A549 (cell line): ENCODE results near the gene UMAD1. TPM values are rescaled to one million over a fixed set of nuclear protein-coding genes. Genes with fewer than 3 reads are reported as not detected.
"Not testable (repeated sequence)": the region's sequence is repeated elsewhere in the genome, so short reads cannot be mapped to it uniquely, and the experiment has no call there.

Experiments
- ATAC-seq, 2 experiments: fragments of 200-7000 bp in 1 of 2; fragments of >200 bp in 1 of 2; cut with Nextera tagmentation in 1 of 2; cut with Tn5 transposase in 1 of 2; 3 replicates each; pipeline versions ENCODE4 v1.8.0 to v1.9.1; 2018 to 2020; ENCODE audit warnings: mild to moderate bottlenecking in 1 of 2, moderate library complexity in 1 of 2
- CTCF ChIA-PET: fragments of 300-600 bp; sonication (Branson Sonifier 250); formaldehyde crosslinking; extraction: SDS; loops from one replicate; lab custom pipeline; 2021; ENCODE audit warnings: antibody characterized with exemption, inconsistent platforms; lab: Yijun Ruan, JAX
- POLR2A ChIA-PET: fragments of 350-600 bp; formaldehyde crosslinking; extraction: SDS; loops from one replicate; lab custom pipeline; 2021; ENCODE audit warnings: antibody characterized with exemption, inconsistent platforms; lab: Yijun Ruan, JAX
- DNase-seq, 2 experiments: peaks; one replicate each; pipeline versions ENCODE4 v3.0.0 to v3.0.0-alpha.2; 2011 to 2016; ENCODE audit warnings: low read depth in 1 of 2, low spot score in 1 of 2
- FAIRE-seq: peaks from 2 replicates; lab custom pipeline; 2011; peaks lifted over from hg19 to GRCh38; lab: Jason Lieb, UNC
- H3K27ac ChIP-seq, 2 experiments: fragments of >200 bp; sonication (Bioruptor Twin); formaldehyde crosslinking; 3 replicates each; pipeline ENCODE4 v1.5.1; 2016 to 2017
- H3K4me1 ChIP-seq: fragments of >200 bp; sonication (Bioruptor Twin); formaldehyde crosslinking; 3 replicates; pipeline ENCODE4 v1.6.1; 2016
- H3K4me2 ChIP-seq: fragments of >200 bp; sonication (Bioruptor Twin); formaldehyde crosslinking; 3 replicates; pipeline ENCODE4 v1.6.1; 2016
- H3K4me3 ChIP-seq: fragments of >200 bp; sonication (Bioruptor Twin); formaldehyde crosslinking; 3 replicates; pipeline ENCODE4 v1.5.1; 2016
- H3K9me3 ChIP-seq: fragments of >200 bp; sonication (Bioruptor Twin); formaldehyde crosslinking; 3 replicates; pipeline ENCODE4 v1.6.1; 2016
- CEBPB ChIP-seq, 2 experiments: fragments of >200 bp in 1 of 2; sonication (Bioruptor Twin) in 1 of 2; formaldehyde crosslinking in 1 of 2; IDR thresholded peaks; 2 replicates each; pipeline ENCODE4 v1.6.1; 2012 to 2016
- CHD4 ChIP-seq: fragments of 200-600 bp; sonication (generic); IDR thresholded peaks from 2 replicates; pipeline ENCODE4 v1.6.1; 2016; ENCODE audit warnings: antibody characterized with exemption, mild to moderate bottlenecking, borderline replicate concordance
- CTCF ChIP-seq: fragments of >200 bp; sonication (Bioruptor Twin); formaldehyde crosslinking; IDR thresholded peaks from 3 replicates; pipeline ENCODE4 v1.5.1; 2016
- FOSL2 ChIP-seq, 2 experiments: fragments of 450-650 bp in 1 of 2; fragments of >200 bp in 1 of 2; sonication (Bioruptor Twin) in 1 of 2; formaldehyde crosslinking; IDR thresholded peaks; 2 replicates each; pipeline versions ENCODE4 v1.5.0 to v1.6.1; 2016 to 2020; ENCODE audit warnings: mild to moderate bottlenecking in 1 of 2, moderate library complexity in 1 of 2
- GATA3 ChIP-seq: IDR thresholded peaks from 2 replicates; pipeline ENCODE4 v1.6.1; 2012; ENCODE audit warnings: borderline replicate concordance
- HOXB13 ChIP-seq: fragments of 250-450 bp; sonication (Bioruptor Pico); IDR thresholded peaks from 2 replicates; pipeline ENCODE4 v1.5.0; 2020; ENCODE audit warnings: low read depth, mild to moderate bottlenecking, moderate library complexity
- HOXB5 ChIP-seq: fragments of 250-450 bp; sonication (Bioruptor Pico); IDR thresholded peaks from 2 replicates; pipeline ENCODE4 v1.5.0; 2020; ENCODE audit warnings: mild to moderate bottlenecking, moderate library complexity
- JUN ChIP-seq, 2 experiments: fragments of >200 bp; sonication (Bioruptor Twin); formaldehyde crosslinking; IDR thresholded peaks; 2 replicates in 1 of 2; 3 replicates in 1 of 2; pipeline ENCODE4 v1.6.1; 2016 to 2017
- MAFK ChIP-seq: fragments of 450-650 bp; IDR thresholded peaks from 2 replicates; pipeline ENCODE4 v1.6.1; 2014; ENCODE audit not compliant: partially characterized antibody
- MYC ChIP-seq: IDR thresholded peaks from 2 replicates; pipeline ENCODE4 v1.6.1; 2012; ENCODE audit warnings: mild to moderate bottlenecking, inconsistent platforms, low read length, improper control_type of control experiment, borderline replicate concordance
- NPAS2 ChIP-seq: fragments of 250-450 bp; sonication (Bioruptor Pico); IDR thresholded peaks from 2 replicates; pipeline ENCODE4 v1.8.0; 2022; ENCODE audit warnings: mild to moderate bottlenecking, moderate library complexity, borderline replicate concordance
- NR3C1 ChIP-seq: fragments of >200 bp; sonication (Bioruptor Twin); formaldehyde crosslinking; IDR thresholded peaks from 3 replicates; pipeline ENCODE4 v1.6.1; 2017
- POLR2A ChIP-seq: IDR thresholded peaks from 2 replicates; pipeline ENCODE4 v1.6.1; 2012; ENCODE audit warnings: mild to moderate bottlenecking, low read length
- SMC3 ChIP-seq: fragments of >200 bp; sonication (Bioruptor Twin); formaldehyde crosslinking; IDR thresholded peaks from 3 replicates; pipeline ENCODE4 v1.6.1; 2018; ENCODE audit warnings: inconsistent platforms
- SREBF2 ChIP-seq: fragments of 450-650 bp; IDR thresholded peaks from 2 replicates; pipeline ENCODE4 v1.6.1; 2014; ENCODE audit warnings: mild to moderate bottlenecking, moderate library complexity
- TP53 ChIP-seq: fragments of 250-450 bp; sonication (Bioruptor Pico); IDR thresholded peaks from 2 replicates; pipeline ENCODE4 v1.5.0; 2021; ENCODE audit warnings: mild to moderate bottlenecking, moderate library complexity
- ZFP36 ChIP-seq: fragments of 450-650 bp; IDR thresholded peaks from 2 replicates; pipeline ENCODE4 v1.6.1; 2014; ENCODE audit warnings: borderline replicate concordance; ENCODE audit not compliant: partially characterized antibody
- ZNF302 ChIP-seq: fragments of 250-450 bp; sonication (Bioruptor Pico); IDR thresholded peaks from 2 replicates; pipeline ENCODE4 v1.9.0; 2021; ENCODE audit warnings: inconsistent platforms, mild to moderate bottlenecking, moderate library complexity
- ZSCAN20 ChIP-seq: fragments of 250-450 bp; sonication (Bioruptor Pico); IDR thresholded peaks from 2 replicates; pipeline ENCODE4 v1.8.0; 2022; ENCODE audit warnings: mild to moderate bottlenecking, moderate library complexity
- WGBS: methylation state at CpG from one replicate; pipeline ENCODE4 v1.1.6; 2017; ENCODE audit errors: missing lambda C conversion rate; 5-methylcytosine and 5-hydroxymethylcytosine counted together
- polyA plus RNA-seq, 4 experiments: library from polyadenylated mRNA; depleted of rRNA in 3 of 4; stranded (reverse); fragments of >200 nt; fragmentation: RNase III in 1 of 4; extraction: RNeasy Plus Mini Kit Qiagen cat#74134 plus additional on column Dnase treatment in 1 of 4; gene quantifications; 2 replicates in 3 of 4; 3 replicates in 1 of 4; pipeline ENCODE4 v1.2.3, GENCODE V29; 2011 to 2017
- TF ChIP-seq, protein P1 (sequence below): IDR thresholded peaks from 2 replicates; pipeline ENCODE4 v1.6.1; 2012; ENCODE audit warnings: low read depth, borderline replicate concordance
- TF ChIP-seq, protein P2 (sequence below): fragments of 250-450 bp; sonication (Bioruptor Pico); IDR thresholded peaks from 2 replicates; pipeline ENCODE4 v1.5.0; 2021; ENCODE audit warnings: mild to moderate bottlenecking, moderate library complexity, borderline replicate concordance

UMAD1 gene
- polyA plus RNA-seq, 2 of the 4 experiments (the other 2 are of a cell fraction): 21.4 to 46.4 TPM

GRCh38 chr7:7653593-7654187 lies 13.1 kb downstream of the UMAD1 start:
- POLR2A ChIA-PET: no interaction called here
- peak; percentile 18 to 36 for DNase-seq
- Histone ChIP-seq H3K9me3 (no peaks in the 10 kb centered on the region), H3K4me3 (no peak overlapping the region), H3K4me1 (peaks cover 10% of the 10 kb centered on the region; the same call in 2 of the 3 replicates), H3K4me2 (no peak overlapping the region), H3K27ac (no peak overlapping the region)
- no peak for FAIRE-seq
- CTCF ChIA-PET: no interaction called here
- WGBS: 60% methylated on average over 3 of the region's 3 CpGs
- peak; percentile 34 to 38; a peak in 1 of 6 replicates for ATAC-seq
- TF ChIP-seq CTCF (peak; percentile 35), CEBPB (IDR thresholded peaks at IDR 0.05) (peak in 1 of 2 experiments; percentile 41; a peak in 1 of 4 replicates), GATA3 (no peak), NPAS2 (no peak), MAFK (no peak), SMC3 (no peak), JUN (IDR thresholded peaks at IDR 0.05) (no peak)

- ChIA-PET CTCF (interaction anchor here (0.8 kb wide), 1 partner anchor 26 kb away, joined by 3 read pairs; no protein-coding TSS in a partner anchor), POLR2A (interaction anchor here (0.7 kb wide), 1 partner anchor 90 kb away, joined by 4 read pairs; no protein-coding TSS in a partner anchor)
- Histone ChIP-seq H3K27ac (no peak overlapping the region), H3K9me3 (no peaks in the 10 kb centered on the region), H3K4me1 (peaks cover 10% of the 10 kb centered on the region; the same call in 2 of the 3 replicates), H3K4me3 (no peak overlapping the region), H3K4me2 (no peak overlapping the region)
- no peak for ATAC-seq
- no peak for DNase-seq
- TF ChIP-seq CHD4: no peak
- no peak for TF ChIP-seq NR3C1
- no peak for TF ChIP-seq ZNF302
- TF ChIP-seq, protein P1, sequence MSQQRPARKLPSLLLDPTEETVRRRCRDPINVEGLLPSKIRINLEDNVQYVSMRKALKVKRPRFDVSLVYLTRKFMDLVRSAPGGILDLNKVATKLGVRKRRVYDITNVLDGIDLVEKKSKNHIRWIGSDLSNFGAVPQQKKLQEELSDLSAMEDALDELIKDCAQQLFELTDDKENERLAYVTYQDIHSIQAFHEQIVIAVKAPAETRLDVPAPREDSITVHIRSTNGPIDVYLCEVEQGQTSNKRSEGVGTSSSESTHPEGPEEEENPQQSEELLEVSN: no peak
- TF ChIP-seq TP53 (CRISPR knock-in tag): no peak
- no peak for TF ChIP-seq ZSCAN20 (CRISPR knock-in tag)
- no peak for TF ChIP-seq POLR2A
- TF ChIP-seq HOXB13: no peak
- TF ChIP-seq, protein P2, sequence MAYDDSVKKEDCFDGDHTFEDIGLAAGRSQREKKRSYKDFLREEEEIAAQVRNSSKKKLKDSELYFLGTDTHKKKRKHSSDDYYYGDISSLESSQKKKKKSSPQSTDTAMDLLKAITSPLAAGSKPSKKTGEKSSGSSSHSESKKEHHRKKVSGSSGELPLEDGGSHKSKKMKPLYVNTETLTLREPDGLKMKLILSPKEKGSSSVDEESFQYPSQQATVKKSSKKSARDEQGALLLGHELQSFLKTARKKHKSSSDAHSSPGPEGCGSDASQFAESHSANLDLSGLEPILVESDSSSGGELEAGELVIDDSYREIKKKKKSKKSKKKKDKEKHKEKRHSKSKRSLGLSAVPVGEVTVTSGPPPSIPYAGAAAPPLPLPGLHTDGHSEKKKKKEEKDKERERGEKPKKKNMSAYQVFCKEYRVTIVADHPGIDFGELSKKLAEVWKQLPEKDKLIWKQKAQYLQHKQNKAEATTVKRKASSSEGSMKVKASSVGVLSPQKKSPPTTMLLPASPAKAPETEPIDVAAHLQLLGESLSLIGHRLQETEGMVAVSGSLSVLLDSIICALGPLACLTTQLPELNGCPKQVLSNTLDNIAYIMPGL (CRISPR knock-in tag): no peak
- no peak for TF ChIP-seq MYC
- TF ChIP-seq SREBF2: no peak
- no peak for TF ChIP-seq CEBPB (IDR thresholded peaks at IDR 0.05)
- TF ChIP-seq FOSL2 (IDR thresholded peaks at IDR 0.05): no peak
- TF ChIP-seq FOSL2 (CRISPR knock-in tag; IDR thresholded peaks at IDR 0.05): no peak
- TF ChIP-seq ZFP36: no peak
- no peak for TF ChIP-seq HOXB5 (CRISPR knock-in tag)
- no peak for FAIRE-seq
- 72% methylated on average over 4 of the region's 4 CpGs for WGBS
Observed at GRCh38 chr7:7654964-7655715, 14.6 kb downstream of the UMAD1 start.

DNA sequence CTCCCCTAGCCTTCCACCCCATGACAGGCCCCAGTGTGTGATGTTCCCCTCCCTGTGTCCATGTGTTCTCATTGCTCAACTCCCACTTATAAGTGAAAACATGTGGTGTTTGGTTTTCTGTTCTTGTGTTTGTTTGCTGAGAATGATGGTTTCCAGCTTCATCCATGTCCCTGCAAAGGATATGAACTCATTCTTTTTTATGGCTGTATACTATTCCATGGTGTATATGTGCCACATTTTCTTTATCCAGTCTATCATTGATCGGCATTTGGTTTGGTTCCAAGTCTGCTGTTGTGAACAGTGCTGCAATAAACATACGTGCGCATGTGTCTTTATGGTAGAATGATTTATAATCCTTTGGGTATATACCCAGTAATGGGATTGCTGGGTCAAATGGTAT lies 15.9 kb downstream of the UMAD1 start:
- H3K4me1 ChIP-seq, H3K4me3 ChIP-seq, ATAC-seq, H3K9me3 ChIP-seq, H3K27ac ChIP-seq, H3K4me2 ChIP-seq, DNase-seq, POLR2A ChIA-PET, FAIRE-seq: not testable (repeated sequence)
- CTCF ChIA-PET: interaction anchor here (0.9 kb wide), 1 partner anchor 25 kb away, joined by 3 read pairs; no protein-coding TSS in a partner anchor
- 89% methylated on average over 3 of the region's 3 CpGs for WGBS
